H1 (cell line): ENCODE data around the gene LIX1L. TPM values are rescaled to one million over a fixed set of nuclear protein-coding genes. Genes with fewer than 3 reads are reported as not detected.

Source experiments
- BRCA1 ChIP-seq: IDR thresholded peaks from 2 replicates; pipeline ENCODE4 v1.6.1; 2012; ENCODE audit warnings: low read depth, low read length, improper control_type of control experiment
- CREB1 ChIP-seq: IDR thresholded peaks from 2 replicates; pipeline ENCODE4 v1.6.1; 2012; ENCODE audit warnings: inconsistent platforms
- EZH2 ChIP-seq: fragments of 200-600 bp; sonication (generic); IDR thresholded peaks from 2 replicates; pipeline ENCODE4 v1.7.1; 2012; ENCODE audit warnings: low read depth, mild to moderate bottlenecking, moderate library complexity, low read length, inconsistent platforms; ENCODE audit not compliant: severe bottlenecking
- JUN ChIP-seq: IDR thresholded peaks from 2 replicates; pipeline ENCODE4 v1.6.1; 2011; ENCODE audit warnings: low read depth, mild to moderate bottlenecking, improper control_type of control experiment, low read length
- SIN3A ChIP-seq, 2 experiments: IDR thresholded peaks in 1 of 2; conservative IDR thresholded peaks in 1 of 2; 2 replicates each; pipeline ENCODE4 v1.6.1; 2011 to 2012; ENCODE audit warnings: low read length in 2 of 2, improper control_type of control experiment in 1 of 2, low read depth in 1 of 2, mild to moderate bottlenecking in 1 of 2
- SIRT6 ChIP-seq: IDR thresholded peaks from one replicate; pipeline ENCODE4 v1.7.1; 2012; ENCODE audit warnings: low read length, inconsistent platforms
- polyA plus RNA-seq, 7 experiments: library from polyadenylated mRNA; depleted of rRNA in 3 of 7; stranded (reverse) in 5 of 7; unstranded in 2 of 7; fragments of >200 nt in 5 of 7; fragments of 200-250 nt in 2 of 7; gene quantifications; 1 replicate in 5 of 7; 2 replicates in 1 of 7; 4 replicates in 1 of 7; pipeline versions ENCODE4 v1.2.1 to v1.2.3, GENCODE V29; 2011 to 2013; ENCODE audit warnings: missing spikeins in 2 of 7, mixed read lengths in 2 of 7
- total RNA-seq: library from RNA; stranded (reverse); fragmentation: NEBNext Ultra II Directional; extraction: Animal tissue kit (Norgen Biotek cat#: 25700); gene quantifications from 2 replicates; pipeline ENCODE4 v1.2.1, GENCODE V29; 2021
- TF ChIP-seq, protein P1 (sequence below): IDR thresholded peaks from 2 replicates; pipeline ENCODE4 v1.6.1; 2012; ENCODE audit warnings: inconsistent platforms
- TF ChIP-seq, protein P2 (sequence below), 3 experiments: IDR thresholded peaks; 1 replicate in 2 of 3; 2 replicates in 1 of 3; pipeline versions ENCODE4 v1.5.1 to v1.6.1; 2011; ENCODE audit warnings: low read length in 3 of 3, mild to moderate bottlenecking in 3 of 3, inconsistent platforms in 2 of 3, low read depth in 1 of 3, moderate library complexity in 1 of 3; ENCODE audit not compliant: insufficient read depth in 1 of 3; ENCODE audit errors: control extremely low read depth in 1 of 3

The LIX1L gene
- total and polyA plus RNA-seq, 2 of the 8 experiments (the other 6 are each of a cell fraction or from before 2014, with no cell fraction given) = 2.9 to 3.7 TPM

DNA sequence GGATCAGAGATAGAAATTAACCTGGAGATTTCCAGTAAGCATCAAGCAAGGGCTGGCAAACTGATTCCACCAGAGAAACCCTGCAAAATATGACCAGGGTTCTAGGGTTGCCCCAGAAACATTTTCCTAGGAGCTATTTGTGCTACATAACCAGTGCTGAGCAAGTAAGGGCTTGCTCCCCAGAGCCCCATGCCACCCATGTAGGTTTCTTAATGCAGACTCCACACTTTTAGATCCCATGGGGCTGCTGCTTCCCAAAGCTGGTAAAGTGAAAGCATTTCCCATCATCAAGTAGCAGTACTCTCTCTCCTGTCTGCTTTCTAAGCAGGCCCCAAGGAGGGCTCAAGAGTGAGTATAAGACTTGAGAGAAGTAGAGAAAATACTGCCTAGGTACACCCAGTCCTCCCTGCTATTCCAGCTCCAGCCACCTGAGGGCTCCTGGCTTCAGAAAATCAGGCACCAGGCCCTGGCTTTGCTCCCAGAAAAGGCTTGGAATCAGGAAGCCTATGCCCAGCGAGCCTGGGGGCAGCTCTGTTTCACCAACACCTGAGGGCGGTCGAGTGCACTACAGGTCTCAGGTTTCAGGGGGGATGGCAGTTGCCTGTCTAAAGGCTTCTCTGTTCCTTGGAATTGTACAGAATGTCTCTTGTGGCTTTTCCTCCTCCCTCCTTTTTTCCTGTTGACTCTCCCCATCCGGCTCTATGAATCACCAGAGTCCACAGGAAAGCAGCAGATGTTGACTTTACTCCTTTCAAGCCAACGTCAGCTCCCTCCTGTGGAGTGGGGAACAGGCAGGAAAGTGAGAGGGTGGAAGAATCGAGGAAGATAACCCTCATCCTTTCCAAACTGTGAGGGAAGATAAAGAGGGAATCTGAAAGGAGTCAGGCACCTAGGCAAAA is 66.0 kb downstream of the LIX1L start (continued):
- peak; percentile 24 to 74; a peak in 1 of 4 replicates for TF ChIP-seq SIN3A (conservative IDR thresholded peaks at IDR 0.05 in 1 of 2, IDR thresholded peaks at IDR 0.05 in 1 of 2; ENCODE audit: low read depth in 1 of 2, low read length in 2 of 2)
- TF ChIP-seq SIRT6 = no peak
- TF ChIP-seq CREB1 = no peak
- TF ChIP-seq, protein P1, sequence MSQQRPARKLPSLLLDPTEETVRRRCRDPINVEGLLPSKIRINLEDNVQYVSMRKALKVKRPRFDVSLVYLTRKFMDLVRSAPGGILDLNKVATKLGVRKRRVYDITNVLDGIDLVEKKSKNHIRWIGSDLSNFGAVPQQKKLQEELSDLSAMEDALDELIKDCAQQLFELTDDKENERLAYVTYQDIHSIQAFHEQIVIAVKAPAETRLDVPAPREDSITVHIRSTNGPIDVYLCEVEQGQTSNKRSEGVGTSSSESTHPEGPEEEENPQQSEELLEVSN = no peak
- TF ChIP-seq BRCA1 = peak; percentile 5; the same call in 1 of the 2 replicates
- TF ChIP-seq, protein P2, sequence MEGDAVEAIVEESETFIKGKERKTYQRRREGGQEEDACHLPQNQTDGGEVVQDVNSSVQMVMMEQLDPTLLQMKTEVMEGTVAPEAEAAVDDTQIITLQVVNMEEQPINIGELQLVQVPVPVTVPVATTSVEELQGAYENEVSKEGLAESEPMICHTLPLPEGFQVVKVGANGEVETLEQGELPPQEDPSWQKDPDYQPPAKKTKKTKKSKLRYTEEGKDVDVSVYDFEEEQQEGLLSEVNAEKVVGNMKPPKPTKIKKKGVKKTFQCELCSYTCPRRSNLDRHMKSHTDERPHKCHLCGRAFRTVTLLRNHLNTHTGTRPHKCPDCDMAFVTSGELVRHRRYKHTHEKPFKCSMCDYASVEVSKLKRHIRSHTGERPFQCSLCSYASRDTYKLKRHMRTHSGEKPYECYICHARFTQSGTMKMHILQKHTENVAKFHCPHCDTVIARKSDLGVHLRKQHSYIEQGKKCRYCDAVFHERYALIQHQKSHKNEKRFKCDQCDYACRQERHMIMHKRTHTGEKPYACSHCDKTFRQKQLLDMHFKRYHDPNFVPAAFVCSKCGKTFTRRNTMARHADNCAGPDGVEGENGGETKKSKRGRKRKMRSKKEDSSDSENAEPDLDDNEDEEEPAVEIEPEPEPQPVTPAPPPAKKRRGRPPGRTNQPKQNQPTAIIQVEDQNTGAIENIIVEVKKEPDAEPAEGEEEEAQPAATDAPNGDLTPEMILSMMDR (IDR thresholded peaks at IDR 0.05; ENCODE audit: control extremely low read depth in 1 of 3, insufficient read depth in 1 of 3, low read depth in 1 of 3, low read length in 3 of 3) = peak; percentile 84 to 99 (median 99)
- TF ChIP-seq EZH2 = no peak
- no peak for TF ChIP-seq JUN
